Measurements from ENCODE around the gene EPN1. TPM values are rescaled to one million over a fixed set of nuclear protein-coding genes. Genes with fewer than 3 reads are reported as not detected.

Gene EPN1
- total and polyA plus RNA-seq, 2 experiments from 2014 or later = 47.1 to 223 TPM

DNA sequence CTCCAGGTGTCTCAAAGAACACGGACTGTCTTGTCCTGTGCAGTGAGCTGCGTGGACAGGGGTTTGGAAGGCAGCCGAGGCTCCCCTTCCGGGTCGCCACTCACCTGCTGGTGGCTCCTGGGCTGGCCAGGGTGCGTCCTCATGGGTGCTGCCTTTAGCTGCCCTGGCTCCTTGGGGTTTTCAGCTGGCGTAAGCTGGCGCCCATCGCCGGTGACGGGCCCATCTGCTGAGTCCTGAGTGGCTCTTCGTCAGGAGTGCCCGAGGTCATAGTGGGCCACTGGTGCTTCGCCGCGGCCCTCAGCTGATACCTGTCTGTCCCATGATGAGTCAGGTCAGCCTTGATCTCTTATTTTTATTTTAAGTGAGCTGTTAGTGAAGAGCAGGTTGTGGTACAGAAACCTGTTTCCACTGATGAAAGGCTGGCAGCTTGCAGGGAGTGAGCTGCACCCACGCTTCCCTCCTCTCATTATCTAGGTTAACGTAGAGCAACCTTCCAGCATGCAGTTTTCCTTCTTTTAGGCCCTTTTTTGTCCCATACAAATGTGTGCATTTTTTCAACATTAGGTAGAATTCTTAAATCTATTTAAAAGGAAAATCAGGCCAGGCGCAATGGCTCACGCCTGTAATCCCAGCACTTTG is 18.4 kb downstream of the EPN1 start (continued):
- TF ChIP-seq, protein P1, sequence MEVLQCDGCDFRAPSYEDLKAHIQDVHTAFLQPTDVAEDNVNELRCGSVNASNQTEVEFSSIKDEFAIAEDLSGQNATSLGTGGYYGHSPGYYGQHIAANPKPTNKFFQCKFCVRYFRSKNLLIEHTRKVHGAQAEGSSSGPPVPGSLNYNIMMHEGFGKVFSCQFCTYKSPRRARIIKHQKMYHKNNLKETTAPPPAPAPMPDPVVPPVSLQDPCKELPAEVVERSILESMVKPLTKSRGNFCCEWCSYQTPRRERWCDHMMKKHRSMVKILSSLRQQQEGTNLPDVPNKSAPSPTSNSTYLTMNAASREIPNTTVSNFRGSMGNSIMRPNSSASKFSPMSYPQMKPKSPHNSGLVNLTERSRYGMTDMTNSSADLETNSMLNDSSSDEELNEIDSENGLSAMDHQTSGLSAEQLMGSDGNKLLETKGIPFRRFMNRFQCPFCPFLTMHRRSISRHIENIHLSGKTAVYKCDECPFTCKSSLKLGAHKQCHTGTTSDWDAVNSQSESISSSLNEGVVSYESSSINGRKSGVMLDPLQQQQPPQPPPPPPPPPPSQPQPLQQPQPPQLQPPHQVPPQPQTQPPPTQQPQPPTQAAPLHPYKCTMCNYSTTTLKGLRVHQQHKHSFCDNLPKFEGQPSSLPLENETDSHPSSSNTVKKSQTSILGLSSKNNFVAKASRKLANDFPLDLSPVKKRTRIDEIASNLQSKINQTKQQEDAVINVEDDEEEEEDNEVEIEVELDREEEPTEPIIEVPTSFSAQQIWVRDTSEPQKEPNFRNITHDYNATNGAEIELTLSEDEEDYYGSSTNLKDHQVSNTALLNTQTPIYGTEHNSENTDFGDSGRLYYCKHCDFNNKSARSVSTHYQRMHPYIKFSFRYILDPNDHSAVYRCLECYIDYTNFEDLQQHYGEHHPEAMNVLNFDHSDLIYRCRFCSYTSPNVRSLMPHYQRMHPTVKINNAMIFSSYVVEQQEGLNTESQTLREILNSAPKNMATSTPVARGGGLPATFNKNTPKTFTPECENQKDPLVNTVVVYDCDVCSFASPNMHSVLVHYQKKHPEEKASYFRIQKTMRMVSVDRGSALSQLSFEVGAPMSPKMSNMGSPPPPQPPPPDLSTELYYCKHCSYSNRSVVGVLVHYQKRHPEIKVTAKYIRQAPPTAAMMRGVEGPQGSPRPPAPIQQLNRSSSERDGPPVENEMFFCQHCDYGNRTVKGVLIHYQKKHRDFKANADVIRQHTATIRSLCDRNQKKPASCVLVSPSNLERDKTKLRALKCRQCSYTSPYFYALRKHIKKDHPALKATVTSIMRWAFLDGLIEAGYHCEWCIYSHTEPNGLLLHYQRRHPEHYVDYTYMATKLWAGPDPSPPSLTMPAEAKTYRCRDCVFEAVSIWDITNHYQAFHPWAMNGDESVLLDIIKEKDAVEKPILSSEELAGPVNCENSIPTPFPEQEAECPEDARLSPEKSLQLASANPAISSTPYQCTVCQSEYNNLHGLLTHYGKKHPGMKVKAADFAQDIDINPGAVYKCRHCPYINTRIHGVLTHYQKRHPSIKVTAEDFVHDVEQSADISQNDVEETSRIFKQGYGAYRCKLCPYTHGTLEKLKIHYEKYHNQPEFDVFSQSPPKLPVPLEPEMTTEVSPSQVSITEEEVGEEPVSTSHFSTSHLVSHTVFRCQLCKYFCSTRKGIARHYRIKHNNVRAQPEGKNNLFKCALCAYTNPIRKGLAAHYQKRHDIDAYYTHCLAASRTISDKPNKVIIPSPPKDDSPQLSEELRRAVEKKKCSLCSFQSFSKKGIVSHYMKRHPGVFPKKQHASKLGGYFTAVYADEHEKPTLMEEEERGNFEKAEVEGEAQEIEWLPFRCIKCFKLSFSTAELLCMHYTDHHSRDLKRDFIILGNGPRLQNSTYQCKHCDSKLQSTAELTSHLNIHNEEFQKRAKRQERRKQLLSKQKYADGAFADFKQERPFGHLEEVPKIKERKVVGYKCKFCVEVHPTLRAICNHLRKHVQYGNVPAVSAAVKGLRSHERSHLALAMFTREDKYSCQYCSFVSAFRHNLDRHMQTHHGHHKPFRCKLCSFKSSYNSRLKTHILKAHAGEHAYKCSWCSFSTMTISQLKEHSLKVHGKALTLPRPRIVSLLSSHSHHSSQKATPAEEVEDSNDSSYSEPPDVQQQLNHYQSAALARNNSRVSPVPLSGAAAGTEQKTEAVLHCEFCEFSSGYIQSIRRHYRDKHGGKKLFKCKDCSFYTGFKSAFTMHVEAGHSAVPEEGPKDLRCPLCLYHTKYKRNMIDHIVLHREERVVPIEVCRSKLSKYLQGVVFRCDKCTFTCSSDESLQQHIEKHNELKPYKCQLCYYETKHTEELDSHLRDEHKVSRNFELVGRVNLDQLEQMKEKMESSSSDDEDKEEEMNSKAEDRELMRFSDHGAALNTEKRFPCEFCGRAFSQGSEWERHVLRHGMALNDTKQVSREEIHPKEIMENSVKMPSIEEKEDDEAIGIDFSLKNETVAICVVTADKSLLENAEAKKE (CRISPR knock-in tag; IDR thresholded peaks at IDR 0.05) = no peak
- no peak for TF ChIP-seq ZNF114 (CRISPR knock-in tag; IDR thresholded peaks at IDR 0.05)

DNA sequence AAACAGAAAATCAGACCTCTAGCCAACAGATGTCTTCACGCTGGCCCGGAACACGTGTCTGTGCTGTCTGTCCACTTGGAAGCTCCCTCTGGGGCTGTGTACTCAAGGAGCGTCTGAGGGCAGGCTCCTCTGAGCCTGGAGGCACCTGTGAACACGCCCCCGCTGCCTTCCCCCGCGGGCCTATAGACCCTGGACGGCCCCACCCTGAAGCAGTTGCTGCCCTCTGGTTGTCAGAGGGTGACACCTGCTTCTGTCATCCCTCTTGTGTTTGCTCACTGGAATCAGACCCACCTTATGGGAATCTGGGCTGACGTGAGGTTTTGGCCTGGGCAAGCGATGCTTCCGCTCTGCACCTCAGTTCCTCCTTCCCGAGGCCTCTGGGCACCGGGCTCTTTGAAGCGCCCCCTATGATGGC is 19.2 kb downstream of the EPN1 start:
- H3K27me3 Mint-ChIP-seq (ENCODE audit: insufficient read depth, low read depth, poor library complexity) = peaks cover 6% of the 10 kb centered on the region
- no peak overlapping the region for H3K4me3 ChIP-seq
- H3K27ac ChIP-seq (ENCODE audit: low read depth) = no peak overlapping the region
- H3K27ac Mint-ChIP-seq = no peak overlapping the region
- peaks cover 41% of the 10 kb centered on the region for H3K36me3 Mint-ChIP-seq (ENCODE audit: low read depth)
- no peaks in the 10 kb centered on the region for H3K4me1 ChIP-seq (ENCODE audit: insufficient read depth)
- H3K79me2 ChIP-seq (replicated peaks; ENCODE audit: insufficient read depth) = no peaks in the 10 kb centered on the region
- no peaks in the 10 kb centered on the region for H3K9me3 Mint-ChIP-seq
- H4K20me1 ChIP-seq (replicated peaks; ENCODE audit: insufficient read depth) = no peaks in the 10 kb centered on the region; the same call in 1 of the 2 replicates
- H3K4me2 ChIP-seq = no peak overlapping the region
- H3K4me3 Mint-ChIP-seq = no peak overlapping the region
- no peaks in the 10 kb centered on the region for H3K27me3 ChIP-seq (ENCODE audit: insufficient read depth)
- no peaks in the 10 kb centered on the region for H3K36me3 ChIP-seq (ENCODE audit: insufficient read depth)
- H3K4me1 Mint-ChIP-seq = no peaks in the 10 kb centered on the region; the same call in 2 of the 3 replicates
- H2AFZ ChIP-seq = no peak overlapping the region
- DNase-seq (ENCODE audit: low spot score) (no peak), ATAC-seq (no peak)
- no peaks in the 10 kb centered on the region for H3K9me2 ChIP-seq (ENCODE audit: insufficient read depth)
- H3F3A ChIP-seq (replicated peaks; ENCODE audit: low read depth) = no peaks in the 10 kb centered on the region
- TF ChIP-seq JUNB (IDR thresholded peaks at IDR 0.05; ENCODE audit: unreplicated experiment) = no peak
- no peak for TF ChIP-seq EZH2phosphoT487 (IDR thresholded peaks at IDR 0.05; ENCODE audit: unreplicated experiment)
- no peak for TF ChIP-seq ZNF331 (CRISPR knock-in tag; IDR thresholded peaks at IDR 0.05; ENCODE audit: low read depth)
- TF ChIP-seq STAT1 (IDR thresholded peaks at IDR 0.05; ENCODE audit: unreplicated experiment) = no peak
- TF ChIP-seq, protein P2, sequence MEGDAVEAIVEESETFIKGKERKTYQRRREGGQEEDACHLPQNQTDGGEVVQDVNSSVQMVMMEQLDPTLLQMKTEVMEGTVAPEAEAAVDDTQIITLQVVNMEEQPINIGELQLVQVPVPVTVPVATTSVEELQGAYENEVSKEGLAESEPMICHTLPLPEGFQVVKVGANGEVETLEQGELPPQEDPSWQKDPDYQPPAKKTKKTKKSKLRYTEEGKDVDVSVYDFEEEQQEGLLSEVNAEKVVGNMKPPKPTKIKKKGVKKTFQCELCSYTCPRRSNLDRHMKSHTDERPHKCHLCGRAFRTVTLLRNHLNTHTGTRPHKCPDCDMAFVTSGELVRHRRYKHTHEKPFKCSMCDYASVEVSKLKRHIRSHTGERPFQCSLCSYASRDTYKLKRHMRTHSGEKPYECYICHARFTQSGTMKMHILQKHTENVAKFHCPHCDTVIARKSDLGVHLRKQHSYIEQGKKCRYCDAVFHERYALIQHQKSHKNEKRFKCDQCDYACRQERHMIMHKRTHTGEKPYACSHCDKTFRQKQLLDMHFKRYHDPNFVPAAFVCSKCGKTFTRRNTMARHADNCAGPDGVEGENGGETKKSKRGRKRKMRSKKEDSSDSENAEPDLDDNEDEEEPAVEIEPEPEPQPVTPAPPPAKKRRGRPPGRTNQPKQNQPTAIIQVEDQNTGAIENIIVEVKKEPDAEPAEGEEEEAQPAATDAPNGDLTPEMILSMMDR (conservative IDR thresholded peaks at IDR 0.05; ENCODE audit: low read depth in 2 of 2) = no peak
- TF ChIP-seq, protein P1 (CRISPR knock-in tag; IDR thresholded peaks at IDR 0.05) = no peak
- no peak for TF ChIP-seq POLR2AphosphoS5 (IDR thresholded peaks at IDR 0.05; ENCODE audit: low read depth)

Data from GM23338 (cell line).